ENCODE data around the gene PTGER1.

DNA sequence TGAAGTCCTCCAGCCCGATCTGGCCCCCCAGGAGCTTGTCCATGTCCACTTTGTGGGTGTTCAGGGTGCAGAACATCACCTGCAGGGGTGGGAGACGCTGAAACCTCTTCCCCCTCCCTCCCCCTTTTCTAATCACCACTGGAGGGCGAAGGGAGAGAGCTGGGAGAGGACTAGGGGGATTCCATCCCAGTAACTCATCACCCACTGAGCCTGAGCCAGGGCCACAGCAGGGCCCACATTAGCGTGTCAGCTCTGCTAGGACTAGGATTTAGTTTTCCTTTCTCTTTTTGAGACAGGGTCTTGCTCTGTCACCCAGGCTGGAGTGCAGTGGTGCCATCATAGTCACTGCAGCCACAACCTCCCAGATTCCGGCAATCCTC, 5.5 kb upstream of the PTGER1 start:
- TF ChIP-seq, protein P1, sequence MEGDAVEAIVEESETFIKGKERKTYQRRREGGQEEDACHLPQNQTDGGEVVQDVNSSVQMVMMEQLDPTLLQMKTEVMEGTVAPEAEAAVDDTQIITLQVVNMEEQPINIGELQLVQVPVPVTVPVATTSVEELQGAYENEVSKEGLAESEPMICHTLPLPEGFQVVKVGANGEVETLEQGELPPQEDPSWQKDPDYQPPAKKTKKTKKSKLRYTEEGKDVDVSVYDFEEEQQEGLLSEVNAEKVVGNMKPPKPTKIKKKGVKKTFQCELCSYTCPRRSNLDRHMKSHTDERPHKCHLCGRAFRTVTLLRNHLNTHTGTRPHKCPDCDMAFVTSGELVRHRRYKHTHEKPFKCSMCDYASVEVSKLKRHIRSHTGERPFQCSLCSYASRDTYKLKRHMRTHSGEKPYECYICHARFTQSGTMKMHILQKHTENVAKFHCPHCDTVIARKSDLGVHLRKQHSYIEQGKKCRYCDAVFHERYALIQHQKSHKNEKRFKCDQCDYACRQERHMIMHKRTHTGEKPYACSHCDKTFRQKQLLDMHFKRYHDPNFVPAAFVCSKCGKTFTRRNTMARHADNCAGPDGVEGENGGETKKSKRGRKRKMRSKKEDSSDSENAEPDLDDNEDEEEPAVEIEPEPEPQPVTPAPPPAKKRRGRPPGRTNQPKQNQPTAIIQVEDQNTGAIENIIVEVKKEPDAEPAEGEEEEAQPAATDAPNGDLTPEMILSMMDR (IDR thresholded peaks at IDR 0.05), result no peak
- no peak for TF ChIP-seq POLR2A (IDR thresholded peaks at IDR 0.05)

Data from adrenal gland (tissue), 5 donors.